ENCODE results near the gene GNGT1. TPM values are rescaled to one million over a fixed set of nuclear protein-coding genes. Genes with fewer than 3 reads are reported as not detected.

Gene GNGT1
- total and polyA plus RNA-seq, 2 of the 8 experiments (the other 6 are each of a cell fraction or from before 2014, with no cell fraction given), result 0.26 TPM; not detected in 1

GRCh38 chr7:93927585-93927984 is 21.2 kb downstream of the GNGT1 start:
- no peak for FAIRE-seq
- Histone ChIP-seq H3K4ac (replicated peaks; ENCODE audit: insufficient read length, low read depth, low read length) (no peak overlapping the region), H2AFZ (ENCODE audit: low read length) (no peak overlapping the region), H2BK120ac (replicated peaks; ENCODE audit: low read depth, low read length) (no peak overlapping the region), H2BK12ac (ENCODE audit: low read depth, low read length) (no peak overlapping the region), H4K20me1 (replicated peaks in 1 of 2; ENCODE audit: control insufficient read depth in 1 of 2, insufficient read depth in 2 of 2, low read length in 2 of 2) (no peaks in the 10 kb centered on the region), H3K36me3 (ENCODE audit: control insufficient read depth in 2 of 4, insufficient read depth in 4 of 4, low read length in 3 of 4) (no peaks in the 10 kb centered on the region), H3K4me3 (ENCODE audit: extremely low read depth in 1 of 4, insufficient read depth in 2 of 4, low read depth in 3 of 4, low read length in 4 of 4) (no peak overlapping the region), H3K18ac (ENCODE audit: extremely low read depth, low read length) (no peak overlapping the region), H2AK5ac (ENCODE audit: low read depth, low read length) (no peak overlapping the region), H3K4me2 (ENCODE audit: insufficient read depth in 1 of 2, low read depth in 2 of 2, low read length in 2 of 2) (no peak overlapping the region), H3K9me3 (ENCODE audit: insufficient read depth in 2 of 2, low read depth in 1 of 2, low read length in 1 of 2) (no peaks in the 10 kb centered on the region), H2BK5ac (ENCODE audit: low read depth, low read length) (no peak overlapping the region), H4K91ac (replicated peaks; ENCODE audit: insufficient read length, low read length) (no peak overlapping the region), H3K27ac (ENCODE audit: low read depth, low read length) (no peak overlapping the region), H3K9ac (replicated peaks in 1 of 4; ENCODE audit: extremely low read depth in 1 of 4, low read depth in 3 of 4, low read length in 3 of 4) (no peak overlapping the region), H4K8ac (ENCODE audit: extremely low read depth, insufficient read depth, low read length) (no peak overlapping the region), H3K14ac (ENCODE audit: insufficient read length) (no peak overlapping the region), H4K5ac (ENCODE audit: insufficient read length, low read depth, low read length) (no peak overlapping the region), H2BK15ac (ENCODE audit: low read length) (no peak overlapping the region), H3K79me1 (ENCODE audit: low read depth, low read length) (no peaks in the 10 kb centered on the region), H3K27me3 (replicated peaks in 1 of 4; ENCODE audit: control insufficient read depth in 3 of 4, extremely low read depth in 1 of 4, insufficient read depth in 3 of 4, low read length in 3 of 4) (no peaks in the 10 kb centered on the region), H3K23me2 (ENCODE audit: low read depth, low read length) (no peaks in the 10 kb centered on the region), H3K23ac (ENCODE audit: insufficient read length) (no peak overlapping the region), H3K79me2 (ENCODE audit: control insufficient read depth in 1 of 2, insufficient read depth in 2 of 2, low read length in 2 of 2) (no peaks in the 10 kb centered on the region), H2BK20ac (ENCODE audit: low read length) (no peak overlapping the region), H3K4me1 (replicated peaks in 1 of 4; ENCODE audit: control insufficient read depth in 3 of 4, insufficient read depth in 4 of 4, low read length in 3 of 4) (no peaks in the 10 kb centered on the region), H3K56ac (replicated peaks; ENCODE audit: insufficient read length, low read depth, low read length) (no peak overlapping the region)
- 83% methylated on average over 3 of the region's 3 CpGs; no CpG with 5 or more reads in 1 of the 2 experiments for WGBS, 2 experiments (ENCODE audit: extremely low coverage in 1 of 2, insufficient coverage in 1 of 2, insufficient read length in 1 of 2, insufficient replicate concordance in 2 of 2, low coverage in 1 of 2, low lambda C conversion rate in 2 of 2, missing lambda C conversion rate in 1 of 2)
- ChIA-PET CTCF (ENCODE audit: partially characterized antibody) (no interaction called here), POLR2A (ENCODE audit: partially characterized antibody) (interaction anchor here (0.6 kb wide), 1 partner anchor 38 kb away, joined by 3 read pairs; no protein-coding TSS in a partner anchor)
- no peak for DNase-seq (ENCODE audit: low read depth in 1 of 2, low spot score in 2 of 2)
- TF ChIP-seq RFX5 (IDR thresholded peaks at IDR 0.05; ENCODE audit: borderline replicate concordance, low read depth, low read length), result no peak
- TF ChIP-seq SRF (IDR thresholded peaks at IDR 0.05; ENCODE audit: low read depth, low read length), result no peak
- no peak for TF ChIP-seq CTBP2 (IDR thresholded peaks at IDR 0.05; ENCODE audit: borderline replicate concordance, insufficient read depth, insufficient read length, low read length)
- TF ChIP-seq CHD1 (IDR thresholded peaks at IDR 0.05; ENCODE audit: low read depth, low read length), result no peak
- TF ChIP-seq CTCF (IDR thresholded peaks at IDR 0.05; ENCODE audit: control extremely low read depth in 1 of 3, insufficient read depth in 1 of 3, low read depth in 1 of 3, low read length in 3 of 3), result no peak
- no peak for TF ChIP-seq FOSL1 (IDR thresholded peaks at IDR 0.05; ENCODE audit: insufficient read depth, low read depth, low read length)
- no peak for TF ChIP-seq SP1 (IDR thresholded peaks at IDR 0.05; ENCODE audit: low read depth, low read length)
- TF ChIP-seq USF2 (IDR thresholded peaks at IDR 0.05; ENCODE audit: low read length), result no peak
- TF ChIP-seq POLR2A (IDR thresholded peaks at IDR 0.05; ENCODE audit: control extremely low read depth in 1 of 2, low read depth in 2 of 2, low read length in 2 of 2), result no peak
- TF ChIP-seq CBX8 (IDR thresholded peaks at IDR 0.05; ENCODE audit: borderline replicate concordance, low read depth, low read length), result no peak
- no peak for TF ChIP-seq SUZ12 (IDR thresholded peaks at IDR 0.05; ENCODE audit: low read length)
